Medulla oblongata (tissue), 1 donor: ENCODE results near the gene TMA7.
"Not testable (repeated sequence)": the region's sequence is repeated elsewhere in the genome, so short reads cannot be mapped to it uniquely, and the experiment has no call there.

Experiments used
- DNase-seq: peaks from one replicate; pipeline ENCODE4 v3.0.0-alpha.2; 2015; ENCODE audit errors: extremely low spot score

TMA7 gene

DNA sequence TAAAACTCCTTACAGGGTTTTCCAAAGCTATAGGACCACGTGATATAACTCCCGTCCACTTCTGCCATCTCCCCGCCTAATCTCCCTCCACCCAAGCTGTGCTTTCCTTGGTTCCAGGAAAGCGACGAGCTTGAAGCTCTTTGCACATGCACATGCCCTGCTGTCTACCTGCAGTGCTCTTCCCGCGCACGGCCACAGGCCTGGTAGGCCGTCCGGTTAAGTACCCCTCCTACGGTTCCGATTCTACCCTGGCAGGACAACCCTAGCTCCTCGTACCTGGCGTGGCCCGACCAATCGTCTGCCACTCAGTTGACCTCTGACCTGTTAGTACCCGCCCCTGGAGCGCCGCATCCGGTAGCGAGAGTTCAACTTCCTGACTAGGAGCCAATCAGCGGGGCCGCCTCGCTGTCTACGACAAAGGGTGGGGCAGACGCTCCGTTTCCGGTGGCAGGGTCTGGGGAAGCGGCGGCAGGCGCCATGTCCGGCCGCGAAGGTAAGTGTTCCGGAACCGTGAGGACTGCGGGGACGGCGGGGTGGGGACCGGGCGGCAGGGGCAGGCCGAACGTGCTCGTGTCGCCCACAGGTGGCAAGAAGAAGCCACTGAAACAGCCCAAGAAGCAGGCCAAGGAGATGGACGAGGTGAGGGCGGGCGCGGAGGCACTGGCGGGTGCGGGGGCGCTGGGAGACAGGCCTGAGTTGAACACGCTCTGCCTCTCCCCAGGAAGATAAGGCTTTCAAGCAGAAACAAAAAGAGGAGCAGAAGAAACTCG lies at the start of gene TMA7, which contains the start of gene CCDC51:
Gene TMA7 (plus strand): TSS at position 438 of the 770 bp plus-strand sequence. CDS start 40 bp downstream, at position 478.
Gene CCDC51 (minus strand): TSS at position 300 of the 770 bp plus-strand sequence. CDS start 4,991 bp downstream, outside the sequence.
- DNase-seq, result peak; percentile 99

DNA sequence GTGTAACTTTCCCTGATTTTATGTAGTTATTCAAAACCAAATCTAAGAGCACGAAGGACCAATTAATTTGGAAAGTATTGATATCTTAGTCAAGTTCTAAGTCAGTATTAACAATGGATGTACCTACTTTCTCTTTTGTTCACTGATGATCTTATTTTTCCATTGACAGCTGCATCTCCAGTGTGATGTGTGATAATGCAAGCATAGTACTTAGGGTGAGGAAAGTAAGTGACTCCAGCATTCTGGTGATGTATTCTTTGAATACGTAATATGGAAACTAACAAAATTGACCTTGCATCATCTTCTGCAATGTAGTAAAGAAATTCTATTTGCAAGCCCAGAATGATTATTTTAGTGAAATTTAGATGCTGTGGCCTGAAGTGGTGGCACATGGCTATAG lies 45.7 kb upstream of the TMA7 start:
- no peak for DNase-seq

- no peak for DNase-seq
Measured at GRCh38 chr3:48395714-48396113, 44.3 kb upstream of the TMA7 start.

- no peak for DNase-seq
Measured at GRCh38 chr3:48397767-48398681, 42.0 kb upstream of the TMA7 start.

- DNase-seq, result no peak
Measured at GRCh38 chr3:48398701-48399386, 41.2 kb upstream of the TMA7 start.

DNA sequence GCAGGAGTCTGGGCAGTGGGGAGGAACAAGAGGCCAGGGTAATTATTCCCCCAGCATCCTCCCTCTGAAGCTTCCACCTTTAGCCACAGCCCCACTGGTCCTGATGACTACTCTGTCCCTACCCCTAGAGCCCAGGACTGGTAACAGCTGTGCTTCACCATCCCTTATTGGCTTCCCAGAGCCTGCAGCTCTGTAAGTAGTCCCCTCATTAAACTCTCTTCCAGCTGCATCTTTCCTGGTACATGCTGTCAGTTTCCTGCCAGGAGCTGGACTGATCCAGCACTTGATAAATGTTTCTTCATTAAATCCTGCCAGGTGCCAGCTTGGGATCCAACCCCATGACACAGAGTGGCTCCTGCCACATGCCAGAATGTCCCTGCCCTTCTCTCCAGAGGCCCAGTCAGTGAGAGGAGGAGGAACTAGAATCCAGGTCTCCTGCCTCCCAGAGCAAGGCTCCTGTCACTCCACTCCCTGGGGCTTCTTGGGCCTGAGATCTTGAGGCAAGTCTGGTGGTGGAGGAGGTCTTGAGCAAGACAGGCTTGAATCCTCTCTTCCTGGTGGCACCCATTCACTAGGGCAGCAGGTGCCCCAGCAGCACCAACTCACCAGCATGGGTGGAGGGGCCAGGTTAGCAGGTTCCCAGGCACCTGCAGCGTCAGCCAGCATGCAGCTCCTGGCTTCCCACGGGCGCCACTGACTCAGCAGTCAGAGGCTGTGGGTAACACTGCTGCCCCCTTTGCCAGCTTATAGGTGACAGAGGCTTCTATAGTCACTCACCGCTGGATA lies 40.5 kb upstream of the TMA7 start:
- no peak for DNase-seq

- DNase-seq, result peak; percentile 87
Measured at GRCh38 chr3:48400824-48401433, 39.1 kb upstream of the TMA7 start.

DNA sequence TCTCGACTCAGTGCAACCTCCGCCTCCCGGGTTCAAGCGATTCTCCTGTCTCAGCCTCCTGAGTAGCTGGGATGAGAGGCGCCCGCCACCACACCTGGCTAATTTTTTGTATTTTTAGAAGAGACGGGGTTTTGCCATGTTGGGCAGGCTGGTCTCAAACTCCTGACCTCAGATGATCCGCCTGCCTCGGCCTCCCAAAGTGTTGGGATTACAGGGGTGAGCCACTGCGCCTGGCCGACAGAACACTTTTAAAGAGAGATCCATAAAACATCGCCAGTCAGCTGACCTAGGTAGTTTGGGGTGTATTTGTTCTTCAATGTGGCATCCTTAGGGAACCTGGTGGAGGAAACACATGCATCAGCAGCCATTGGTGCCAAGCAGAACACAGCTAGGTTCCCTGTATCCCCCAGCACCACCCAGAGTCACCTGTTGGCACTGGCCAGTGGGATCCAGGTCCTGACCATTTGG lies 38.6 kb upstream of the TMA7 start:
- DNase-seq, result not testable (repeated sequence)

GRCh38 chr3:48402281-48402732 lies 37.8 kb upstream of the TMA7 start:
- DNase-seq, result no peak

GRCh38 chr3:48402907-48403306 lies 37.1 kb upstream of the TMA7 start:
- DNase-seq, result no peak

- DNase-seq, result no peak
Measured at GRCh38 chr3:48403533-48404439, 36.3 kb upstream of the TMA7 start.

GRCh38 chr3:48404440-48405342 lies 35.4 kb upstream of the TMA7 start:
- DNase-seq, result peak; percentile 49

DNA sequence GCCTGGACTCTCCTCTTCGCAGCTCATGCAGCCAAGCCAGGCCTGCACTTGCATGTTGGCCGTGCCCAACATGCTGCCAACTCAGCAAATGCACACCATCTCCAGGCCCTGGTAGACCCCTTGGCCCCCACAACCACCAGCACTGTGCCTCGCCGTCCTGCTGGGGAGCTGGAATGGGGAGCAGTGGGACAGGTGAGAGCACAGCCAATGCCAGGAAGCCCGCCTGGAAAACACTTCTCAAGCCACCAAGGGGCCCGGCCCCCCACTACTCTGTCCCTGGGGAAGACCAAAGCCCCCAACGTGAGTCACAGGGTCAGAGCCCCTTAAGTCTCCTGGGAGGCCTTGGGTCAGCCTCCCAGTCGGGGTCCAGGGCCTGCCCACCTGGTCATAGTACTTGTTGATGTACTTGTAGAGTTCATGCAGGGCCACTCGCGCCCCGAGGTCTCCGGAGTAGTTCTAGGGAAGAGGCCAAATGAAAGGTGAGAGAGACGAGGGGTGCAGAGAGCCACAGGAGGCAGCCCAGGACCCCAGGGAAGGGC lies 34.6 kb upstream of the TMA7 start:
- no peak for DNase-seq

DNA sequence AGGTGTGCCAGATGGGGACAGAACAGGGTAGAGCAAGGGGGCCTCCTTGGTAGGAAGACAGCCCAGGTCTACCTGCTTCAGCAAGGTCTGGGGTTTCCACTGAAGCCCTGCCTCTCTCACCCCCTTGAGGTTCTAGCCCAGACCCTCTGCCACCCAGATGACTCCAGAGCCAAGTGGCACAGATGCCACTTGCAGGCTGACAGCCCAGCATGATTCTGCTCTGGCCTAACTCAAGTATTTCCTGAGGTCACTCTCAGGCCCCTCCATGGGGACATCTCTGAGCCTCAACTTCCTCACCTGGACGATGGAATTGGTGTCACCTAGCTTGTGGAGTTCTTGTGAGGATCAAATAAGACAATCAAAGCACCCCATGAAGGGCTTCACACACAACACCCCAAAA lies 34.1 kb upstream of the TMA7 start:
- DNase-seq, result no peak

DNA sequence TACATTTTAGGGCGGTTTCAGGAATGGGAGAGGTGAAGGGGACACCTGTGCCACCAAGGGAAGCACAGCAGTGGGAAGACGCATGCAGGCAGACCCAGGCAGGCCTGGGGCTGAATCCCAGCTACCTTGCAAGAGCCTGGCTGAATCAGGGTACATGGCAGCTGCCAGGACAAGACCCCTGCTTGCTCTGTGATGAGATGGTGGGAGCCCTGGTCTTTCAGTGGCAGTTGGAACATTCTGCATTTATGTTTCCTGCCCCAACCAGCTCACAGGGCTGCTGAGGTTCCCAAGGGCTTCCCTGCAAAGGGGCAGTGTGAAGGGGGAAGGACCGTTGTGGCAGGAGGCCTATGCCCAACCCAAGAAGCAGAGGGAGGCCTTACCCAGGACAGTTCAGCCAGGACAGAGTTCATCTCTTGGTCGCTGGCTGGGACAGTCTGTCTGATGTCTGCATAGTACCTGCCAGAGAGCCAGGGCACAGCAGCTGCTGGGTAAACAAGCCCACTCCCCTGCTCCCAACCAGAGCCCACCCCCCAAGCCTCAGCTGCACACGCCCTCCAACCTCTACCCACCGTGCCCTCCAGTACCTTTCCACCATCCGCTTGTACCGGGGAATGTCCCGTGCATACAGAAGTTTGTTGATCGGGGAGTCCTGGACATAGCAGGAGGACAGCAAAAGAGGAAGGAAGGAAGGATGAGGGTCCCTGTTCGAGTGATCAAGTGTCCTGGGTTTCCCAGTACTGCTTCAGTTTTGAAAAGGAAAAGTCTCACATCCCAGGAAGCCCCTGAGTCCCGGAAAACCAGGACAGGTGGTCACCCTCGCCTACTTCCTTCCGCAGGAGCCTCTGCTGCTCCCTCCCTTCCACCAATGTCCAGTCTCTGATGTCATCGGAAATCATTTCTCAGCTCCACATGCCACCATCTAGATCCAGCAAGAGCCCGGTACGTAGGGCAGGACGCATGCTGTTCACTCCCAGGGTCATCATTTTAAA lies 33.3 kb upstream of the TMA7 start:
- DNase-seq, result no peak

DNA sequence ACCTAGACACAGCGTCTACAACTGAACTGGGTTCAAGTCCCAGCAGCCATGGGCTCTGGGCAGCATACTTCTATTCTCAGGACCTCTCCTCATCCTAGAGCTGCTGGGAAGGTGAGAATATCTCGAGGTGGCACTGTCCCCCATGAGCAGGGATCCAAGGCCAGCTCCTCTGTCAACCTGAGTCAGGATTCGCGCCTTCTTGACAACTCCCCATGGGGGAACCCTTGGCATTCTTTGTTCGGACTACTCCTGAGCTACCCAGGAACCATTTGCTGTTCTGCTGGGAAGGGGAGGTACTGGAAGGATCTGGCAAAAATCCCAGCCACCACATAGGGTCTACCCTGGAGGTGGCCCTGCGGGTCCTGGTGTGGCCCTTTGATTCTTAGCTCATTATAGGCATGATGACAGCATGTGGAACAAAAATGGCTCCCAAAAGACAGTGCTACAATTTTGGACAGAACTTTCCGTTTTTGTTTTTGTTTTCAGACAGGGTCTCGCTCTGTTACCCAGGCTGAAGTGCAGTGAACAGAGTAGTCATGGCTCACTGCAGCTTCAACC lies 32.4 kb upstream of the TMA7 start:
- DNase-seq, result no peak
